Stimulated activated effector memory CD8-positive, alpha-beta T cell treated with anti-CD3 and anti-CD28 coated beads, Interleukin-12 subunit alpha, Interleukin-12 subunit beta, amount 100 ng/mL, for 72 hours (primary cell): ENCODE measurements around the gene CAB39L.
A peak's percentile ranks its signal among the peaks of the same experiment; 100 is the strongest.
"Not testable (repeated sequence)": the region's sequence is repeated elsewhere in the genome, so short reads cannot be mapped to it uniquely, and the experiment has no call there.

Experiments used
- ATAC-seq: fragments of 150-1000 bp; cut with Tn5 transposase; 2 replicates; pipeline ENCODE4 v1.10.0; 2021
- DNase-seq, 2 donors: peaks; one replicate each; pipeline ENCODE4 v3.0.0; 2021 to 2022; ENCODE audit warnings: low spot score in 2 of 2
- H3K27ac Mint-ChIP-seq: one replicate; pipeline ENCODE4 v1.8.0; 2022; ENCODE audit warnings: mild to moderate bottlenecking, mixed read lengths
- H3K36me3 Mint-ChIP-seq: one replicate; pipeline ENCODE4 v1.8.0; 2022; ENCODE audit warnings: mild to moderate bottlenecking, mixed read lengths
- H3K4me1 Mint-ChIP-seq: one replicate; pipeline ENCODE4 v1.8.0; 2022; ENCODE audit warnings: mixed read lengths
- H3K4me3 Mint-ChIP-seq: one replicate; pipeline ENCODE4 v1.8.0; 2022; ENCODE audit warnings: mild to moderate bottlenecking, mixed read lengths
- H3K9me3 Mint-ChIP-seq: one replicate; pipeline ENCODE4 v1.8.0; 2022; ENCODE audit warnings: mixed read lengths

Gene CAB39L

GRCh38 chr13:49304356-49304755 lies 139.5 kb downstream of the CAB39L start:
- DNase-seq (no peak), ATAC-seq (no peak)
- Mint-ChIP-seq H3K27ac (no peak overlapping the region), H3K4me1 (peaks cover 25% of the 10 kb centered on the region), H3K9me3 (no peaks in the 10 kb centered on the region), H3K4me3 (no peak overlapping the region), H3K36me3 (no peaks in the 10 kb centered on the region)

GRCh38 chr13:49303533-49304252 lies 140.2 kb downstream of the CAB39L start:
- ATAC-seq (no peak), DNase-seq (no peak)
- Mint-ChIP-seq H3K4me3 (no peak overlapping the region), H3K27ac (no peak overlapping the region), H3K36me3 (no peaks in the 10 kb centered on the region), H3K4me1 (peaks cover 25% of the 10 kb centered on the region), H3K9me3 (no peaks in the 10 kb centered on the region)

- Mint-ChIP-seq H3K9me3 (no peaks in the 10 kb centered on the region), H3K36me3 (no peaks in the 10 kb centered on the region), H3K27ac (peak overlapping the region; percentile 78), H3K4me1 (peaks cover 25% of the 10 kb centered on the region), H3K4me3 (no peak overlapping the region)
- no peak for ATAC-seq
- no peak for DNase-seq
Observed at GRCh38 chr13:49302817-49303216, 141.0 kb downstream of the CAB39L start.

GRCh38 chr13:49302222-49302621 lies 141.6 kb downstream of the CAB39L start:
- peak in 1 of 2 donors; percentile 46 for DNase-seq

GRCh38 chr13:49300739-49301589 lies 142.9 kb downstream of the CAB39L start:
- peak overlapping the region; percentile 84 for H3K27ac Mint-ChIP-seq
- H3K4me3 Mint-ChIP-seq = peak overlapping the region; percentile 64
- peak; percentile 89 for ATAC-seq
- peak; percentile 29 to 76 for DNase-seq
- H3K36me3 Mint-ChIP-seq = no peaks in the 10 kb centered on the region
- no peaks in the 10 kb centered on the region for H3K9me3 Mint-ChIP-seq
- peaks cover 25% of the 10 kb centered on the region for H3K4me1 Mint-ChIP-seq

More at GRCh38 chr13:49302222-49302621, 141.6 kb downstream of the CAB39L start:
- H3K36me3 Mint-ChIP-seq = no peaks in the 10 kb centered on the region
- H3K9me3 Mint-ChIP-seq = no peaks in the 10 kb centered on the region
- peaks cover 25% of the 10 kb centered on the region for H3K4me1 Mint-ChIP-seq
- H3K27ac Mint-ChIP-seq = peak overlapping the region; percentile 78
- H3K4me3 Mint-ChIP-seq = no peak overlapping the region
- ATAC-seq = no peak

GRCh38 chr13:49300276-49300675 lies 143.6 kb downstream of the CAB39L start:
- Mint-ChIP-seq H3K4me3 (no peak overlapping the region), H3K27ac (no peak overlapping the region), H3K4me1 (peaks cover 25% of the 10 kb centered on the region), H3K36me3 (no peaks in the 10 kb centered on the region), H3K9me3 (no peaks in the 10 kb centered on the region)
- DNase-seq = peak in 1 of 2 donors; percentile 45
- ATAC-seq = no peak

- H3K4me1 Mint-ChIP-seq = peaks cover 25% of the 10 kb centered on the region
- H3K4me3 Mint-ChIP-seq = no peak overlapping the region
Observed at GRCh38 chr13:49298903-49299605, 144.8 kb downstream of the CAB39L start.

GRCh38 chr13:49298416-49298815 lies 145.4 kb downstream of the CAB39L start:
- H3K36me3 Mint-ChIP-seq = peaks cover under 1% of the 10 kb centered on the region
- DNase-seq = no peak
- peaks cover 25% of the 10 kb centered on the region for H3K4me1 Mint-ChIP-seq
- no peak overlapping the region for H3K27ac Mint-ChIP-seq
- ATAC-seq = no peak
- no peaks in the 10 kb centered on the region for H3K9me3 Mint-ChIP-seq
- no peak overlapping the region for H3K4me3 Mint-ChIP-seq

More at GRCh38 chr13:49298903-49299605, 144.8 kb downstream of the CAB39L start:
- Mint-ChIP-seq H3K36me3 (no peaks in the 10 kb centered on the region), H3K9me3 (no peaks in the 10 kb centered on the region), H3K27ac (no peak overlapping the region)
- no peak for DNase-seq
- ATAC-seq = no peak

- DNase-seq (no peak), ATAC-seq (no peak)
- Mint-ChIP-seq H3K4me3 (no peak overlapping the region), H3K36me3 (peaks cover 10% of the 10 kb centered on the region), H3K9me3 (no peaks in the 10 kb centered on the region), H3K27ac (no peak overlapping the region), H3K4me1 (peaks cover 23% of the 10 kb centered on the region)
Observed at GRCh38 chr13:49297338-49297737, 146.5 kb downstream of the CAB39L start.

- ATAC-seq (no peak), DNase-seq (no peak)
- H3K4me1 Mint-ChIP-seq = peaks cover 16% of the 10 kb centered on the region
- no peak overlapping the region for H3K27ac Mint-ChIP-seq
- peaks cover 12% of the 10 kb centered on the region for H3K36me3 Mint-ChIP-seq
- no peaks in the 10 kb centered on the region for H3K9me3 Mint-ChIP-seq
- no peak overlapping the region for H3K4me3 Mint-ChIP-seq
Observed at GRCh38 chr13:49296659-49297058, 147.2 kb downstream of the CAB39L start.

- H3K36me3 Mint-ChIP-seq = peaks cover 12% of the 10 kb centered on the region
- peaks cover 8% of the 10 kb centered on the region for H3K4me1 Mint-ChIP-seq
- ATAC-seq (no peak), DNase-seq (no peak)
- H3K4me3 Mint-ChIP-seq = no peak overlapping the region
- H3K9me3 Mint-ChIP-seq = no peaks in the 10 kb centered on the region
- H3K27ac Mint-ChIP-seq = no peak overlapping the region
Observed at GRCh38 chr13:49295244-49295643, 148.6 kb downstream of the CAB39L start.

GRCh38 chr13:49294723-49295122 lies 149.1 kb downstream of the CAB39L start:
- H3K9me3 Mint-ChIP-seq, H3K4me3 Mint-ChIP-seq, ATAC-seq, H3K4me1 Mint-ChIP-seq, H3K27ac Mint-ChIP-seq, DNase-seq: not testable (repeated sequence)
- peaks cover 12% of the 10 kb centered on the region for H3K36me3 Mint-ChIP-seq

- no peak overlapping the region for H3K4me3 Mint-ChIP-seq
- no peaks in the 10 kb centered on the region for H3K9me3 Mint-ChIP-seq
- no peak for DNase-seq
- H3K27ac Mint-ChIP-seq = no peak overlapping the region
- peak; percentile 74 for ATAC-seq
- H3K4me1 Mint-ChIP-seq = peaks cover 8% of the 10 kb centered on the region
- peaks cover 12% of the 10 kb centered on the region for H3K36me3 Mint-ChIP-seq
Observed at GRCh38 chr13:49292742-49293486, 150.9 kb downstream of the CAB39L start.

- Mint-ChIP-seq H3K27ac (no peak overlapping the region), H3K36me3 (peaks cover 23% of the 10 kb centered on the region), H3K4me1 (peaks cover 8% of the 10 kb centered on the region), H3K9me3 (no peaks in the 10 kb centered on the region), H3K4me3 (no peak overlapping the region)
- ATAC-seq (no peak), DNase-seq (no peak)
Observed at GRCh38 chr13:49288458-49288857, 155.4 kb downstream of the CAB39L start.

GRCh38 chr13:49287995-49288394 lies 155.9 kb downstream of the CAB39L start:
- ATAC-seq = no peak
- Mint-ChIP-seq H3K9me3 (no peaks in the 10 kb centered on the region), H3K4me3 (no peak overlapping the region), H3K36me3 (peaks cover 18% of the 10 kb centered on the region), H3K27ac (no peak overlapping the region), H3K4me1 (peaks cover 5% of the 10 kb centered on the region)
- no peak for DNase-seq
